AG20443 (cell line): ENCODE results near the gene EPB42.
"Not testable (repeated sequence)": the region's sequence is repeated elsewhere in the genome, so short reads cannot be mapped to it uniquely, and the experiment has no call there.

ENCODE experiments used
- DNase-seq: peaks from one replicate; pipeline ENCODE4 v3.0.0; 2012; ENCODE audit warnings: low spot score, mixed read lengths

The EPB42 gene

DNA sequence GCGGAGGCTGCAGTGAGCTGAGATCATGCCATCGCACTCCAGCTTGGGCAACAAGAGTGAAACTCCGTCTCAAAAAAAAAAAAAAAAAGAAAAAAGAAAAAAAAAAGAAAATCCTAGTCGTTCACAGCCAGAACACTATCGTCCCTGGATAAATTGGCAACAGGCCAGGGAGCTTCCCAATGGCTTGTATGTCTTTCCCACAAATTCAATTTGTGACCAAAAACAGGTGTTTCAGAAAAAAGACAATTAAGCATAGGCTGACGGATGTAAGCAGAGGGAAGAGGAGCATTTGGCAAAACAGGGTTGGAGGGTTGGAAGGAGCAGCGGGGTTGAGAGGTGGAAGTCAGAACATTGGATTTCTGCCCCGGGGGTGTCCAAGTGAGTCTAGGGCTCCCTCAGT is 8.5 kb downstream of the EPB42 start:
- DNase-seq = no peak

DNA sequence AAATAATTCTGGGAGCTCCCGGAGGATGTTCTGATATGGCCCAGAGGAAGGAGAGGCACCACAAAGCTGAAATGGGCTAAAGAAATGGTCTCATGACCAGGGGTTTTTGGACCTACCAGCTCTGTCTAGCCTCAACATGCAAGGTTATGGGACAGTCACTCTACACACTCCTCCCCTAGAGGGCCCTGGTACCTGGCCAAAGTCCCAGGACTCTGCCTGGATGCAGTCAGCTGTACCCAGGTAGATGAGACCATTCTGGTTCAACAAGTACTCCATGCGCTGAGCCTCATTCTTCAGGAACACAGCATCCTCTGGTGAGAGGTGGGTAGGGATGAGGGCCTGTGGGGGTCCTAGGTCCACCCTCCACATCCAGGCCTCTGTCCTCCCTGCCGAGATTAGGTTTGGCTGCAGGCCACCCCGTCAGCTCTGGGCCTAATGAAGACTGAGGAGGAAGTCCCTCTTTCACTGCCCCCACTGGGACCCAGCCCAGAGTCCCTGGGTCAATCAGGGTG is 9.5 kb downstream of the EPB42 start:
- no peak for DNase-seq

DNA sequence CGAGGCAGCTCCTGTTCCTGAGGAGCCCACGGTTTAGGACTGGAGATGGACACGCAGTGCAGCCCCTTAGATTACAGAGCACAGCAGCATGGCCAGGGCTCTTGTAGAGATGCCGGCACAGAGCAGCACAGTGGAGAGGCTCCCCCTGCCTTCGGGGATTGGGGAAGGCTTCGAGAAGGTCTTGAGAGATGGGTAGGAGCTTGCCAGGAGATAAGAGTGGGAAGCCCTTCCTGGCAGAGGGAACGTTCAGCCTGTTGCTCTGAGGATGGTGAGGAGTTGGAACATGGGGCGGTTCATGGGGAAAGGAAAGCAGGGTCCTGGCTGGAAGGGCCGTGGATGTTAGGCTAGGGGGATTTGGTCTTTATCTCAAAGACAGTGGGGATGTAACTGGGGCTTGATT is 10.0 kb downstream of the EPB42 start:
- no peak for DNase-seq

DNA sequence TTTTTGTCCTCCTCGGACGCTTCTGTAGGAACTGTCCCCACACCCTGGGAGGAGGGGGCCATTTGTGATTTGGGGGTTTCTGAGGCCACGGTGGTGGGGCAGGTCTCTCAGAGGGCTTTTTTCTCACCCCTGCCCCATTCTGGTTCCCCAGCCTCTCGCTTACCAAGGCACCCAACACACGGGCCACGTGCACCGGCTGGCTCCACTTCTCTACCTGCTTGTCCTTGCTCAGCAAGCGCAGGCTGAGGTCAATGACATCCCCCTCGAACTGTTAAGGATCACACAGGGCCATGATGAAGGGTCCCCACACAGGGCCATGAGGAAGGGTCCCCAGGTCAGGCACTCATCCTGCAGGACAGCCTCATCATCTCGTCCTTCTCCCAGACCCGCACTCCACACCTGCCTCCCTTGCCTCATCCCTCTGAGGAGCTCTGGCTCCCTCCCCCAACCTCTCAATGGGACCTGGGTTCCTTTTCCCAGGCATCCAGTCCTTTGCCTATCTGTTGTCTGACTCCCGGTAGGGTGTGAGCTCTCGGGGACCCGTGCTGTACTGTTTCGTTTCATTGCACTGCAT is 10.6 kb downstream of the EPB42 start:
- no peak for DNase-seq

DNA sequence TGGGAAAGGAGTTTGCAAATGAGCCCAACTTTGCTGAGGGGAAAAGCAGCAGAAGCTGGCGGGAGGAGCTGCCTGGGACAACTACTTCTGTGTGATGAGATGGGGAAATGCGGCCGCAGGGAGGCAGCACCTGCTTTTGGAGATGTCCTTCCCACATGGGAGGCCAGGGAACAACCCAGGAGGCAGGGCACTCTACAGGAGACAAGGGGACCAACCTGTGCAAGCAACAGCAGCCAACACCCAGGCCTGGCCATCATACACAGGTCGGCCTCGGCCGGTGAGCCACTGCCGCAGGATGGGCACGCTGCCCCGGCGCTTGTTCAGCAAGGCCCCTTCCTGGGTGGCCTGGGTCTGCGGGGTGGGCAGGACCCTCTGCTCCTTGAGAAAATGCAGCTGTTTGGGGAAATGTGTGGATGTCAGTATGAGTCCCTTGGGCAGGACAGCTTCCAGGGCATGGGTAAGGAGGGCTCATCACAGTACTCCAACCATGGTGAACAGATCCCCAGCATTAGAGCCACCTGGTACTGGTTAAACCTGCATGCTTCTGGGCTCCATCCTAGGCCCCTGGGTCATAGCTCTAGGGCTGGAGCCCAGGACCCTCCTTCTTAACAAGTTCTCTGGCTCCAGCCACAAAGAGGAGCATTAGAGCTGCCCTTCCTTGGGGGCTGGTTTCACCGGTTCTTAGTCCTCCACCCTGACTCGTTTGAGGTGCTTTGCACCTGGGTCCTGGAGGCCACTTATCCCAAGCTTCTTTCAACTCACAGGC is 11.6 kb downstream of the EPB42 start:
- peak; percentile 69 for DNase-seq

DNA sequence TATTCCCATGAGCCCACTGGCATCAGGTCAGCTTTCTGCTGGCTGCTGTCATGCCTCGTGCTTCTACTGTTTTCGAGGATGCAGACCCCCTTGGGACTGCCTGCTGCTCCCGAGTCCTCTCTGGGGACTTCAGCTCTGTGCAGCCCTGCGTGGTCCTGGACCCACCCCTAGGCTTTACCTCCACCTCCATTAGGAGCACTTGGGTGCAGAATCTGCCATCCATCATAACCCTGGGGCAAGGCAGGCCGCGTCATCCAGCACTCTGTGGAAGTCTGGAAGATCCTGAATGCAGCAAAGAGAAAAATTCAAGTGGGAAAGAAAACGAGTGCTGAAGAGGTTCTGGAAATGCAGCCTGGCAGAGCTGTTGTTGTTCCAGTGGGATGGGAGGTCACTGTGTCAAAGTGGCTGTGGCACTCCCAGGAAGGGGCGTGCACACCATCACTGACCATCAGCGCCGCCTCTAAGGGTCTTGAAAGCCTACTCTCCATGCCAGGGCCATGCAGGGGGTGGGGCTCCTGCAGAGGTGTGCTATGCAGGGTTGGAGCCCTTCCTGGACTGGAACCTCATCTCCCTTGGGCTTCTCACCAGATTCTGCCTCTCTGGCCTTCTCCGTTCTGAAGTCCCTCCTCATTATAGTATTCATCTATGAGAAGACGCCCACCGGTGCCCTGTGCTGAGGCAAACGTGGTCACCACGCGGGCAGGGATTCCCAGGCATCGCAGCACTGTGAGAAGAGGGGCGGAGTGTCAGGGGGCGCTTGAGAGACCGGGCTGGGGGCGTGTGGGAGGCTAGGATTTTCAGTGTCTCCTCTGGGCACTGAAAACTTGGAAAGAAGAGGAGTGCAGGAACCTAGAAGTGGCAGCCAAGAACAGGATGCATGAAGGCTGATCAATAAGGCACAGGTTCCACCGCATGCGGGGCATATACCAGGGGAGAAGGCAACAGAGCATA is 12.5 kb downstream of the EPB42 start:
- DNase-seq = no peak

- no peak for DNase-seq
These were observed 13.8 kb downstream of the EPB42 start for GRCh38 chr15:43207024-43207423.

DNA sequence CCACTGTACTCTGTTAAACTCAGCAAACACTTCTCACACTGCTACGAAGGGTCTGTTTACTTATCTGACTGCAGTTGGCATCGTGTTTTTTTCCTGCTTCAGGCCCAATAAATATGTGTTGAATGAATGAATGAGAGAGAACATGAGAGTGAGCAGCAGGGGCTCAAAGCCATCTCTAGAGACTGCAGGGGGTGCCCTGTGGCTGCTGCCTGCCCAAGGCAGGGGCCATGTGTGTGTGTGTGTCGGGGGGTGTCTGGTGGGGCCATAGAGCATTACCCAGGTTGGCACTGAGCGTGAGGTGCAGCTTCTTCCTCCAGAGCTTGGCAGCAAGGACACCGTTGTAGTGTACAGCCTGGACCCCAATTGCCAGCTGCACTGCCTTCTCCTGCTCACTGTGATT is 14.8 kb downstream of the EPB42 start:
- no peak for DNase-seq

DNA sequence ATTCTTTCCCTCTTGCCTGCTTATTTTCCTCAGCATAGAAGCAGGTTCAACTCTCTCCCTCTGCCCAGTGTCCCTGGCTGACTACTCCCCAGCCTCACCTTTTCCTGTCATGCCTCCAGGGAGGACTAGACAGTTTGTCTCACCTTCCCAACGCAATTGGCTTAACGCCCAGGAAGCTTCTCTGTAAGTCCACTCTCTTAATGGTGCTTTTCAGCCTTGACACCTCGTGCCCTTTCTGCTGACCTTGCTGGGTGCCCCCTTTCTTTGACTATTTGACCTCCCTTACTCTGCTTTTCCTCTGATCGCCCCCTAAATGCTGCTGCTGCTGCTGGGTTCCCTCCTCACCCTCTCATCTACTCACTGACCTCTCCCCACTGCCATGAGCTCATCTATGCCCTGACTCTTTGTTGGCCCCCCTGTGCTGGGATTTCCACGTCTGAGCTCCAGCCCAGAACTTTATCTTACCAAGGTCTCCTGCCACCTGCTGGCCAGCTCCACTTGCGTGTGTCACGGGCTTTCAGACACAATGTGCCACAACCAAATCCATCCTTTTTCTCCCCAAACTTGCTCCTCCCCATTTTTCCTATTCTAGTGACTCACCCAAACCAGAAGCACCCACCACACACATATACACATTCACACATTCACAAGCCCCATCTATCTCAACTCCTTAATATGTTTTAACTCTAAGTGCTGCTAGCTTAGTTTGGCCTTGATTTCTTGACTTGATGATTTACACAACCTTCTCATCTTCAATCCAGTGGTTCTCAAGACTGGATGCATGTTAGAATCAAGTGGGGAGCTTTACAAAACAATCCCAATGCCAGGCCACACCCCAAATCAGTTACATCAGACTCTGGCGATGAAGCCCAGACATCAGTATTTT is 16.6 kb downstream of the EPB42 start:
- peak; percentile 80 for DNase-seq

- no peak for DNase-seq
These were observed 20.8 kb downstream of the EPB42 start for GRCh38 chr15:43199945-43200488.

GRCh38 chr15:43198992-43199391 is 21.8 kb downstream of the EPB42 start:
- no peak for DNase-seq

- DNase-seq = not testable (repeated sequence)
These were observed 22.3 kb downstream of the EPB42 start for GRCh38 chr15:43198556-43198955.

DNA sequence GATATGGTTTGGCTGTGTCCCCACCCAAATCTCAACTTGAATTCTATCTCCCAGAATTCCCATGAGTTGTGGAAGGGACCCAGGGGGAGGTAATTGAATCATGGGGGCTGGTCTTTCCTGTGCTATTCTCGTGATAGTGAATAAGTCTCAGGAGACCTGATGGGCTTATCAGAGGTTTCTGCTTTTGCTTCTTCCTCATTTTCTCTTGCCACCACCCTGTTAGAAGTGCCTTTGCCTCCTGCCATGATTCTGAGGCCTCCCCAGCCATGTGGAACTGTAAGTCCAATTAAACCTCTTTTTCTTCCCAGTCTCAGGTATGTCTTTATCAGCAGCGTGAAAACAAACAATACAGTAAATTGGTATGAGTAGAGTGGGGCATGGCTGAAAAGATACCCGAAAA is 23.0 kb downstream of the EPB42 start:
- DNase-seq = not testable (repeated sequence)

GRCh38 chr15:43196760-43197548 is 23.9 kb downstream of the EPB42 start:
- no peak for DNase-seq

- DNase-seq = no peak
These were observed 26.0 kb downstream of the EPB42 start for GRCh38 chr15:43194795-43195194.

DNA sequence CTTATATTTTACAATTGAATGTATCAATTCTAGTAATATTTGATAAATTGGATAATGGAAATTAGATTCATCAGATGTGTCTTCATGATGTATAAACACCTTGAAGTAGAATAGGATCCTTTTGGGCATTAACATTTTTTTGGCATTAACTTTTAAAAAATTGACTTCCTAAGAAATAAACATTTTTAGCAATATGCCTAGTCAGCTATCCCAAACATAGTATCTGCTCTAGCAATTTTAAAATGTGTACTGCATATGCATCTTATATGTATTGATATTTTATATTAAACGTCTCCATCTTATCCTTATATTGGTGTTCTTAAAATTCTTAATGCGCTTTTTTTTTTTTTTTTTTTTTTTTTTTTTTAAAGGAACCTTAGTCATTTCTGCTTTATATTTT is 27.1 kb downstream of the EPB42 start:
- DNase-seq = no peak

- DNase-seq = no peak
These were observed 30.6 kb downstream of the EPB42 start for GRCh38 chr15:43190178-43190577.

- DNase-seq = no peak
These were observed 31.5 kb downstream of the EPB42 start for GRCh38 chr15:43189296-43189695.

- peak; percentile 49 for DNase-seq
These were observed 33.2 kb downstream of the EPB42 start for GRCh38 chr15:43187544-43188155.

DNA sequence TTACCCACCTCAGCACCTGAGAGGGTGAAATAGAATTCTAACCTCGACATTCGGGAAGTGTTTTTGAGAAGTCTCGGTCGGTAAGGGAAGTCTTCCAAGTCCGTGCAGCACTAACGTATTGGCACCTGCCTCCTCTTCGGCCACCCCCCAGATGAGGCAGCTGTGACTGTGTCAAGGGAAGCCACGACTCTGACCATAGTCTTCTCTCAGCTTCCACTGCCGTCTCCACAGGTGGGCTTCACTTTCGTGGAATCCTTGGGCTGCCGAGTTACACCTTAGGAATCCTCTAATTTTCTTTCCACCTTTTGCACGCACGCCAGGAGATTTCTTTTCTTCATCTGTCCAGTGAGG is 34.8 kb downstream of the EPB42 start:
- no peak for DNase-seq
